Activated CD8-positive, alpha-beta T cell treated with anti-CD3 and anti-CD28 coated beads for 36 hours (primary cell): ENCODE results near the gene TLE1. TPM values are rescaled to one million over a fixed set of nuclear protein-coding genes. Genes with fewer than 3 reads are reported as not detected.

Experiments used
- ATAC-seq: fragments of 200-7000 bp; cut with Tn5 transposase; one replicate; pipeline ENCODE4 v1.10.0; 2021; ENCODE audit warnings: mild to moderate bottlenecking, moderate library complexity
- CTCF ChIA-PET: fragments of 350-600 bp; sonication (Branson Sonifier 250); formaldehyde crosslinking; loops from one replicate; lab custom pipeline; 2021; ENCODE audit warnings: antibody characterized with exemption; lab: Charles Lee
- POLR2A ChIA-PET: fragments of 350-600 bp; sonication (Branson Sonifier 250); formaldehyde crosslinking; loops from one replicate; lab custom pipeline; 2021; ENCODE audit warnings: antibody characterized with exemption; lab: Charles Lee
- DNase-seq: peaks from one replicate; pipeline ENCODE4 v3.0.0-alpha.2; 2020
- H3K27ac Mint-ChIP-seq: one replicate; pipeline ENCODE4 v1.8.0; 2021; ENCODE audit warnings: mild to moderate bottlenecking, mixed read lengths
- H3K27me3 Mint-ChIP-seq: one replicate; pipeline ENCODE4 v1.8.0; 2021; ENCODE audit warnings: mixed read lengths
- H3K36me3 Mint-ChIP-seq: one replicate; pipeline ENCODE4 v1.8.0; 2021; ENCODE audit warnings: low read depth, mixed read lengths
- H3K4me1 Mint-ChIP-seq: one replicate; pipeline ENCODE4 v1.8.0; 2021; ENCODE audit warnings: low read depth, mixed read lengths
- H3K4me3 Mint-ChIP-seq: one replicate; pipeline ENCODE4 v1.8.0; 2021; ENCODE audit warnings: mild to moderate bottlenecking, moderate library complexity, mixed read lengths
- H3K9me3 Mint-ChIP-seq: one replicate; pipeline ENCODE4 v1.8.0; 2021; ENCODE audit warnings: mixed read lengths
- CTCF ChIP-seq: fragments of 200-600 bp; IDR thresholded peaks from one replicate; pipeline ENCODE4 v1.8.0; 2022; ENCODE audit warnings: antibody characterized with exemption, mild to moderate bottlenecking
- intact Hi-C: fragments of 100-400 bp; cut with micrococcal nuclease; formaldehyde crosslinking; loops from one replicate; pipeline ENCODE4 v1.10.0; 2022
- total RNA-seq, 2 experiments: library from RNA; stranded (reverse); gene quantifications; one replicate each; pipeline ENCODE4 v1.2.3, GENCODE V29; 2021

TLE1 gene
- total RNA-seq, 2 experiments from 2014 or later: 0.20 to 0.29 TPM

DNA sequence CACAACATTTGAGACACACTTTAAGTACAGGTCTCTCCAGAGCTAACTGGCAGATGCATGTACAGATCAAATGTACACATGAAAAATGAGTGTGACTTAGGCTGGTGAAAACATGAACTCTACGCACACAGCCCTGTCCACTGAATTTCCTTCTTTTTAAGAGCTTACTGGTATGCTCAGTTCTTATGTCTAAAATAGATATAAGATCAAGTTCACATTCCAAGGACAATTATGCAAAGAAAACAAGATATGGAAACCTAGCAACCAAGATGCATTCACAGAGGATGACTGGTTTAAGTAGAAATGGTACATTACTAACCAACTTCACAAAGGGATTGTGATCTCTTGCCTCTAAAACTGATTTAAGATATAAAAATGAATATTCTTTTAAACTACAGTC lies 56.7 kb downstream of the TLE1 start:
- no peak for ATAC-seq
- Mint-ChIP-seq H3K27ac (no peak overlapping the region), H3K4me1 (no peaks in the 10 kb centered on the region), H3K4me3 (no peak overlapping the region), H3K36me3 (no peaks in the 10 kb centered on the region), H3K27me3 (no peaks in the 10 kb centered on the region), H3K9me3 (no peaks in the 10 kb centered on the region)
- intact Hi-C loops: no loop called here
- DNase-seq: no peak
- no peak for TF ChIP-seq CTCF
- CTCF ChIA-PET: no interaction called here
- POLR2A ChIA-PET: interaction anchor here (0.6 kb wide), 1 partner anchor 90 kb away, joined by 3 read pairs; no protein-coding TSS in a partner anchor

GRCh38 chr9:81631218-81631745 lies 58.1 kb downstream of the TLE1 start:
- TF ChIP-seq CTCF: no peak
- H3K27ac Mint-ChIP-seq: no peak overlapping the region
- CTCF ChIA-PET: no interaction called here

DNA sequence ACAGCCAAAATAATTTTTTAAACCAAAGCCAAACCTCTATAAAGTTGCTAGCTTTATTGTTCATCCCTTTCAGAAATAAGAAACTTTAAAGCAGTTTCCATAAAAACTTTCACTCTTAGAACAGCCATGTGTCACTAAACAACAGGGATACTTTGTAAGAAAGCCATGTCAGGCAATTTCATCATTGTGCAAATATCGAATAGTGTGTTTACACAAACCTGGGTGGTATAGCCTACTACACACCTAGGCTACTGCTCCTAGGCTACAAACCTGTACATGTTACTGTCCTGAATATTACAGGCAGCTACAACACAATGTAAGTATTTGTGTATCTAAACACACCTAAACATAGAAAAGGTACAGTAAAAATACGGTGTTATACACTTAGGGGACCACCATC lies 59.9 kb downstream of the TLE1 start:
- Mint-ChIP-seq H3K27ac (no peak overlapping the region), H3K36me3 (no peaks in the 10 kb centered on the region), H3K9me3 (no peaks in the 10 kb centered on the region), H3K4me3 (no peak overlapping the region), H3K27me3 (no peaks in the 10 kb centered on the region), H3K4me1 (no peaks in the 10 kb centered on the region)
- ChIA-PET CTCF (no interaction called here), POLR2A (no interaction called here)
- no peak for TF ChIP-seq CTCF
- no peak for ATAC-seq
- intact Hi-C loops: no loop called here
- no peak for DNase-seq

More at GRCh38 chr9:81631218-81631745, 58.1 kb downstream of the TLE1 start:
- no peak for ATAC-seq
- intact Hi-C loops: no loop called here
- DNase-seq: no peak
- Mint-ChIP-seq H3K4me3 (no peak overlapping the region), H3K27me3 (no peaks in the 10 kb centered on the region), H3K9me3 (no peaks in the 10 kb centered on the region), H3K36me3 (no peaks in the 10 kb centered on the region), H3K4me1 (no peaks in the 10 kb centered on the region)
- POLR2A ChIA-PET: no interaction called here

DNA sequence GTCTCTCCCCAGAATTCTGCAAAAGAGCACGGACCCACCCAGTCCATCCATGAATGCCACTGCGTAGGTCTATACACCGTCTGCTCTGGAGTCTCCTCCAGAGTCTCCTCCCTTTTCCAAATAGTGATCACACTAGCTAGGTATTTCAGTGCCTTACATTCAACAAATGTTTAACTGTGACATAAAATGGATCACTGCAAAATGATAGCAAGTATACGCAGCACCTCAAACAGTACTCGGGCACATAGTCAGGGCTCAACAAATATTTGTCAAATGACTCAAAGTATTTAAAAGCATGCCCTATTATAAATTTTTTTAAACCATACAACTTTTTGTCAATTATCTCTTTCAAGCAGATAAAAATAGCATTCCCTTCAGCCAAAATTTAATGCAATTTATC lies 60.5 kb downstream of the TLE1 start:
- DNase-seq (no peak), ATAC-seq (no peak)
- POLR2A ChIA-PET: no interaction called here
- no peaks in the 10 kb centered on the region for H3K4me1 Mint-ChIP-seq
- no peaks in the 10 kb centered on the region for H3K9me3 Mint-ChIP-seq
- intact Hi-C loops: no loop called here
- H3K27me3 Mint-ChIP-seq: no peaks in the 10 kb centered on the region
- H3K4me3 Mint-ChIP-seq: no peak overlapping the region
- no peak for TF ChIP-seq CTCF
- no peak overlapping the region for H3K27ac Mint-ChIP-seq
- H3K36me3 Mint-ChIP-seq: no peaks in the 10 kb centered on the region
- CTCF ChIA-PET: no interaction called here

GRCh38 chr9:81627481-81627880 lies 61.9 kb downstream of the TLE1 start:
- ChIA-PET CTCF (no interaction called here), POLR2A (no interaction called here)
- no peaks in the 10 kb centered on the region for H3K36me3 Mint-ChIP-seq
- no peaks in the 10 kb centered on the region for H3K4me1 Mint-ChIP-seq
- ATAC-seq (no peak), DNase-seq (no peak)
- TF ChIP-seq CTCF: no peak
- H3K27ac Mint-ChIP-seq: no peak overlapping the region
- no peak overlapping the region for H3K4me3 Mint-ChIP-seq
- intact Hi-C loops: no loop called here
- no peaks in the 10 kb centered on the region for H3K9me3 Mint-ChIP-seq
- H3K27me3 Mint-ChIP-seq: no peaks in the 10 kb centered on the region
